ENCODE measurements around the gene RABAC1. TPM values are rescaled to one million over a fixed set of nuclear protein-coding genes. Genes with fewer than 3 reads are reported as not detected.

Gene RABAC1
- polyA plus RNA-seq, 1 donor from 2014 or later = 290 TPM

GRCh38 chr19:41932720-41933332, 26.3 kb downstream of the RABAC1 start:
- H4K20me1 ChIP-seq (ENCODE audit: insufficient read depth) = no peaks in the 10 kb centered on the region
- TF ChIP-seq TAF1 (IDR thresholded peaks at IDR 0.05; ENCODE audit: low read depth) (no peak), REST (IDR thresholded peaks at IDR 0.05; ENCODE audit: borderline replicate concordance) (no peak), EP300 (conservative IDR thresholded peaks at IDR 0.05; ENCODE audit: poor library complexity, severe bottlenecking) (no peak), SMC3 (conservative IDR thresholded peaks at IDR 0.05; ENCODE audit: poor library complexity) (no peak), POLR2AphosphoS5 (IDR thresholded peaks at IDR 0.05) (no peak), EZH2 (IDR thresholded peaks at IDR 0.05; ENCODE audit: borderline replicate concordance, insufficient read depth, low read length, poor library complexity, severe bottlenecking) (no peak), MXI1 (conservative IDR thresholded peaks at IDR 0.05; ENCODE audit: poor library complexity, severe bottlenecking) (no peak), RAD21 (conservative IDR thresholded peaks at IDR 0.05) (no peak), CTCF (IDR thresholded peaks at IDR 0.05; ENCODE audit: poor library complexity, severe bottlenecking) (no peak)
- H3K27ac ChIP-seq (ENCODE audit: low read length) = no peak overlapping the region
- no peaks in the 10 kb centered on the region for H3K9me3 ChIP-seq (ENCODE audit: low read length)
- peaks cover 92% of the 10 kb centered on the region for H3K27me3 ChIP-seq (ENCODE audit: insufficient read depth, low read depth, low read length)
- no peaks in the 10 kb centered on the region for H3K36me3 ChIP-seq (ENCODE audit: insufficient read depth, low read length)
- H2AFZ ChIP-seq (ENCODE audit: low read depth, low read length) = no peak overlapping the region
- no peak overlapping the region for H3K4me3 ChIP-seq (ENCODE audit: low read length)
- H3K9me2 ChIP-seq (ENCODE audit: insufficient read depth, low read length) = no peaks in the 10 kb centered on the region
- no peaks in the 10 kb centered on the region for H3K79me2 ChIP-seq (replicated peaks; ENCODE audit: insufficient read depth, low read length)
- no peak overlapping the region for H3K4me2 ChIP-seq (ENCODE audit: low read length)
- no peak overlapping the region for H3K9ac ChIP-seq (ENCODE audit: low read length)
- no peaks in the 10 kb centered on the region for H3F3A ChIP-seq (ENCODE audit: insufficient read depth, low read length, poor library complexity, severe bottlenecking)

GRCh38 chr19:41932259-41932719, 26.8 kb downstream of the RABAC1 start:
- no peaks in the 10 kb centered on the region for H3K9me2 ChIP-seq (ENCODE audit: insufficient read depth, low read length)
- no peak overlapping the region for H2AFZ ChIP-seq (ENCODE audit: low read depth, low read length)
- H3K27ac ChIP-seq (ENCODE audit: low read length) = no peak overlapping the region
- H3K4me3 ChIP-seq (ENCODE audit: low read length) = no peak overlapping the region
- H3K9ac ChIP-seq (ENCODE audit: low read length) = no peak overlapping the region
- no peak overlapping the region for H3K4me2 ChIP-seq (ENCODE audit: low read length)
- no peaks in the 10 kb centered on the region for H3F3A ChIP-seq (ENCODE audit: insufficient read depth, low read length, poor library complexity, severe bottlenecking)
- TF ChIP-seq SMC3 (conservative IDR thresholded peaks at IDR 0.05; ENCODE audit: poor library complexity) = no peak
- no peak for TF ChIP-seq MXI1 (conservative IDR thresholded peaks at IDR 0.05; ENCODE audit: poor library complexity, severe bottlenecking)
- TF ChIP-seq EP300 (conservative IDR thresholded peaks at IDR 0.05; ENCODE audit: poor library complexity, severe bottlenecking) = no peak
- TF ChIP-seq TAF1 (IDR thresholded peaks at IDR 0.05; ENCODE audit: low read depth) = no peak
- no peak for TF ChIP-seq POLR2AphosphoS5 (IDR thresholded peaks at IDR 0.05)
- TF ChIP-seq CTCF (IDR thresholded peaks at IDR 0.05; ENCODE audit: poor library complexity, severe bottlenecking) = no peak
- TF ChIP-seq REST (IDR thresholded peaks at IDR 0.05; ENCODE audit: borderline replicate concordance) = no peak
- TF ChIP-seq EZH2 (IDR thresholded peaks at IDR 0.05; ENCODE audit: borderline replicate concordance, insufficient read depth, low read length, poor library complexity, severe bottlenecking) = no peak
- TF ChIP-seq RAD21 (conservative IDR thresholded peaks at IDR 0.05) = no peak
- peaks cover 94% of the 10 kb centered on the region for H3K27me3 ChIP-seq (ENCODE audit: insufficient read depth, low read depth, low read length)
- H3K79me2 ChIP-seq (replicated peaks; ENCODE audit: insufficient read depth, low read length) = no peaks in the 10 kb centered on the region
- H3K36me3 ChIP-seq (ENCODE audit: insufficient read depth, low read length) = no peaks in the 10 kb centered on the region
- H4K20me1 ChIP-seq (ENCODE audit: insufficient read depth) = no peaks in the 10 kb centered on the region
- no peaks in the 10 kb centered on the region for H3K9me3 ChIP-seq (ENCODE audit: low read length)
